HL-60 (cell line): Measurements from ENCODE around the gene CTNNA2.

ENCODE experiments used
- DNase-seq, 2 experiments: peaks; one replicate each; pipeline ENCODE4 v3.0.0-alpha.2; 2010 to 2020; ENCODE audit warnings: low read depth in 1 of 2, low spot score in 1 of 2
- H3K27ac ChIP-seq: fragments of 250-450 bp; sonication (Bioruptor Pico); replicated peaks from 2 replicates; pipeline ENCODE4 v1.5.1; 2020; ENCODE audit warnings: mild to moderate bottlenecking, moderate library complexity
- H3K27me3 ChIP-seq: fragments of 250-450 bp; sonication (Bioruptor Pico); 2 replicates; pipeline ENCODE4 v1.5.1; 2021; ENCODE audit warnings: mild to moderate bottlenecking, moderate library complexity; ENCODE audit not compliant: insufficient read depth, poor library complexity, severe bottlenecking
- H3K4me3 ChIP-seq: replicated peaks from 2 replicates; pipeline ENCODE4 v1.5.1; 2011; ENCODE audit warnings: mild to moderate bottlenecking, control low read depth, low read length; ENCODE audit not compliant: insufficient read depth
- GABPA ChIP-seq: IDR thresholded peaks from 2 replicates; pipeline ENCODE4 v1.6.1; 2012; ENCODE audit warnings: low read depth
- POLR2AphosphoS5 ChIP-seq: IDR thresholded peaks from 2 replicates; pipeline ENCODE4 v1.6.1; 2012; ENCODE audit warnings: low read depth
- SPI1 ChIP-seq: IDR thresholded peaks from 2 replicates; pipeline ENCODE4 v1.6.1; 2012; ENCODE audit warnings: low read depth, mild to moderate bottlenecking, borderline replicate concordance
- TF ChIP-seq, protein P1 (sequence below): IDR thresholded peaks from one replicate; pipeline ENCODE4 v1.5.1; 2011; ENCODE audit warnings: low read length, control low read depth, inconsistent platforms; ENCODE audit not compliant: insufficient read depth
- TF ChIP-seq, protein P2 (sequence below): IDR thresholded peaks from 2 replicates; pipeline ENCODE4 v1.6.1; 2012; ENCODE audit warnings: low read depth; ENCODE audit not compliant: insufficient replicate concordance

The CTNNA2 gene

GRCh38 chr2:79665091-79665490, 152.2 kb downstream of the CTNNA2 start:
- Histone ChIP-seq H3K4me3 (no peak overlapping the region), H3K27me3 (no peaks in the 10 kb centered on the region), H3K27ac (no peak overlapping the region)
- no peak for DNase-seq
- TF ChIP-seq SPI1 (no peak), GABPA (no peak), POLR2AphosphoS5 (no peak)
- TF ChIP-seq, protein P1, sequence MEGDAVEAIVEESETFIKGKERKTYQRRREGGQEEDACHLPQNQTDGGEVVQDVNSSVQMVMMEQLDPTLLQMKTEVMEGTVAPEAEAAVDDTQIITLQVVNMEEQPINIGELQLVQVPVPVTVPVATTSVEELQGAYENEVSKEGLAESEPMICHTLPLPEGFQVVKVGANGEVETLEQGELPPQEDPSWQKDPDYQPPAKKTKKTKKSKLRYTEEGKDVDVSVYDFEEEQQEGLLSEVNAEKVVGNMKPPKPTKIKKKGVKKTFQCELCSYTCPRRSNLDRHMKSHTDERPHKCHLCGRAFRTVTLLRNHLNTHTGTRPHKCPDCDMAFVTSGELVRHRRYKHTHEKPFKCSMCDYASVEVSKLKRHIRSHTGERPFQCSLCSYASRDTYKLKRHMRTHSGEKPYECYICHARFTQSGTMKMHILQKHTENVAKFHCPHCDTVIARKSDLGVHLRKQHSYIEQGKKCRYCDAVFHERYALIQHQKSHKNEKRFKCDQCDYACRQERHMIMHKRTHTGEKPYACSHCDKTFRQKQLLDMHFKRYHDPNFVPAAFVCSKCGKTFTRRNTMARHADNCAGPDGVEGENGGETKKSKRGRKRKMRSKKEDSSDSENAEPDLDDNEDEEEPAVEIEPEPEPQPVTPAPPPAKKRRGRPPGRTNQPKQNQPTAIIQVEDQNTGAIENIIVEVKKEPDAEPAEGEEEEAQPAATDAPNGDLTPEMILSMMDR, result no peak
- TF ChIP-seq, protein P2, sequence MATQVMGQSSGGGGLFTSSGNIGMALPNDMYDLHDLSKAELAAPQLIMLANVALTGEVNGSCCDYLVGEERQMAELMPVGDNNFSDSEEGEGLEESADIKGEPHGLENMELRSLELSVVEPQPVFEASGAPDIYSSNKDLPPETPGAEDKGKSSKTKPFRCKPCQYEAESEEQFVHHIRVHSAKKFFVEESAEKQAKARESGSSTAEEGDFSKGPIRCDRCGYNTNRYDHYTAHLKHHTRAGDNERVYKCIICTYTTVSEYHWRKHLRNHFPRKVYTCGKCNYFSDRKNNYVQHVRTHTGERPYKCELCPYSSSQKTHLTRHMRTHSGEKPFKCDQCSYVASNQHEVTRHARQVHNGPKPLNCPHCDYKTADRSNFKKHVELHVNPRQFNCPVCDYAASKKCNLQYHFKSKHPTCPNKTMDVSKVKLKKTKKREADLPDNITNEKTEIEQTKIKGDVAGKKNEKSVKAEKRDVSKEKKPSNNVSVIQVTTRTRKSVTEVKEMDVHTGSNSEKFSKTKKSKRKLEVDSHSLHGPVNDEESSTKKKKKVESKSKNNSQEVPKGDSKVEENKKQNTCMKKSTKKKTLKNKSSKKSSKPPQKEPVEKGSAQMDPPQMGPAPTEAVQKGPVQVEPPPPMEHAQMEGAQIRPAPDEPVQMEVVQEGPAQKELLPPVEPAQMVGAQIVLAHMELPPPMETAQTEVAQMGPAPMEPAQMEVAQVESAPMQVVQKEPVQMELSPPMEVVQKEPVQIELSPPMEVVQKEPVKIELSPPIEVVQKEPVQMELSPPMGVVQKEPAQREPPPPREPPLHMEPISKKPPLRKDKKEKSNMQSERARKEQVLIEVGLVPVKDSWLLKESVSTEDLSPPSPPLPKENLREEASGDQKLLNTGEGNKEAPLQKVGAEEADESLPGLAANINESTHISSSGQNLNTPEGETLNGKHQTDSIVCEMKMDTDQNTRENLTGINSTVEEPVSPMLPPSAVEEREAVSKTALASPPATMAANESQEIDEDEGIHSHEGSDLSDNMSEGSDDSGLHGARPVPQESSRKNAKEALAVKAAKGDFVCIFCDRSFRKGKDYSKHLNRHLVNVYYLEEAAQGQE, result no peak

DNA sequence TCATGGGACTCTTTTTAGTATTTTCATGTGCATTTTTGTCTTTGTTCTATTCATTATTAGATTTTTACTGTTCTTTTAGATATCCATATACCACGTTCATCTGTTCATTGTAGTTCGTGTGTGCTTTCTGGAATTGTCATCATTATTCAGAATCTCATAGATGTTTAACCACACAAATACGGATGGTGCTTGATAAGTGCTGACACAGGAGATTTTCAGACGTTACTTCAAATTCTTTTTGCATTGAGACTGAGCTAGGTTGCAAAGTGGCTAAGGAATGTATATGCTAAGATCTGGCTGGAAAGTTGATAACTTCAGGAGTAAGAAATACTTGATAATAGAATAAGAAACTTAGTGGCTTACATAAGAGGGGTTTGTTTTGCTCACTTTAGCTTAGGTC, 153.6 kb downstream of the CTNNA2 start:
- DNase-seq, result no peak
- Histone ChIP-seq H3K4me3 (no peak overlapping the region), H3K27ac (no peak overlapping the region), H3K27me3 (no peaks in the 10 kb centered on the region)
- TF ChIP-seq GABPA, result no peak
- TF ChIP-seq, protein P1, result no peak
- TF ChIP-seq, protein P2, result no peak
- TF ChIP-seq SPI1, result no peak
- no peak for TF ChIP-seq POLR2AphosphoS5

DNA sequence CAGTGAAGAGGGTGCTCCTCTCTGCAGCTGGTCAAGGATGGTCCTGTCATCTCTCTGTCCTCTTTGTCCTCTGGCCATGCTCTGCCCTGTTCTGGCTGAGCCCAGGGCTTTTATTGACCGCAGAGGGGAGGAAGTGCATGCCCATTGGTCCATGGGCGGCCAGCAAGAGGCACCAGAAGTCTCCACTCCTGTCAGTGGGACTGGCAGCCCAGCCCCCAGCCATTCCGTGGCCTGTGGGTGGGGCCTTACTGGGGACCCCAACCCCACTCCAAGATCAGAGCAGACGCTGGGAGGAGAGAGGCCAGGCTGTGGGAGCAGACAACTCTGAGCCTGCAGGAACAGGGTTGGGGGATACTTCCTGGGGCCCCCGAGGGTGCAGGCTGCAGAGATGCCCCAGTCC, 156.9 kb downstream of the CTNNA2 start:
- TF ChIP-seq, protein P2, result no peak
- TF ChIP-seq, protein P1, result no peak
- TF ChIP-seq POLR2AphosphoS5 (no peak), GABPA (no peak), SPI1 (no peak)
- Histone ChIP-seq H3K27me3 (no peaks in the 10 kb centered on the region), H3K4me3 (no peak overlapping the region), H3K27ac (no peak overlapping the region)
- no peak for DNase-seq
